Measurements from ENCODE around the gene ZNF175. TPM values are rescaled to one million over a fixed set of nuclear protein-coding genes. Genes with fewer than 3 reads are reported as not detected.

Gene ZNF175
- total and polyA plus RNA-seq, 10 of the 15 experiments (the other 5 are each of a cell fraction or from before 2014, with no cell fraction given): 1.5 to 12.0 (median 4.1) TPM

- intact Hi-C loops (cut with micrococcal nuclease; ENCODE audit: unreplicated experiment) (no loop called here), in situ Hi-C loops (cut with MboI) (no loop called here)
- no peaks in the 10 kb centered on the region for H3K27me3 ChIP-seq (replicated peaks in 1 of 2; ENCODE audit: control insufficient read depth in 2 of 2, insufficient read depth in 2 of 2, low read length in 1 of 2)
- SMC1A ChIA-PET (ENCODE audit: uncharacterized antibody, unreplicated experiment): no interaction called here
- peaks cover 8% of the 10 kb centered on the region for H3K4me1 ChIP-seq (ENCODE audit: control insufficient read depth, insufficient read depth, low read length)
- H3K4me3 ChIP-seq: no peak overlapping the region
- no peak overlapping the region for H3K27ac ChIP-seq (ENCODE audit: control insufficient read depth, insufficient read depth)
- TF ChIP-seq TARDBP (IDR thresholded peaks at IDR 0.05; ENCODE audit: borderline replicate concordance) (no peak), SP1 (IDR thresholded peaks at IDR 0.05; ENCODE audit: low read depth, low read length) (no peak), WRNIP1 (IDR thresholded peaks at IDR 0.05; ENCODE audit: borderline replicate concordance, low read depth, low read length) (no peak), RCOR1 (conservative IDR thresholded peaks at IDR 0.05; ENCODE audit: low read depth, low read length) (no peak), MYB (IDR thresholded peaks at IDR 0.05; ENCODE audit: borderline replicate concordance, low read depth, low read length) (no peak), BACH1 (IDR thresholded peaks at IDR 0.05; ENCODE audit: borderline replicate concordance) (no peak)
- TF ChIP-seq, protein P1, sequence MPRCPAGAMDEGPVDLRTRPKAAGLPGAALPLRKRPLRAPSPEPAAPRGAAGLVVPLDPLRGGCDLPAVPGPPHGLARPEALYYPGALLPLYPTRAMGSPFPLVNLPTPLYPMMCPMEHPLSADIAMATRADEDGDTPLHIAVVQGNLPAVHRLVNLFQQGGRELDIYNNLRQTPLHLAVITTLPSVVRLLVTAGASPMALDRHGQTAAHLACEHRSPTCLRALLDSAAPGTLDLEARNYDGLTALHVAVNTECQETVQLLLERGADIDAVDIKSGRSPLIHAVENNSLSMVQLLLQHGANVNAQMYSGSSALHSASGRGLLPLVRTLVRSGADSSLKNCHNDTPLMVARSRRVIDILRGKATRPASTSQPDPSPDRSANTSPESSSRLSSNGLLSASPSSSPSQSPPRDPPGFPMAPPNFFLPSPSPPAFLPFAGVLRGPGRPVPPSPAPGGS (IDR thresholded peaks at IDR 0.05; ENCODE audit: borderline replicate concordance, insufficient read depth, low read depth, low read length, poor library complexity, severe bottlenecking): no peak
- POLR2A ChIA-PET: no interaction called here
- FAIRE-seq: no peak
- BruUV-seq (replicated peaks): no TSS peak
- RAD21 ChIA-PET (ENCODE audit: unreplicated experiment): no interaction called here
- H4K20me1 ChIP-seq (ENCODE audit: control insufficient read depth, insufficient read depth): no peaks in the 10 kb centered on the region
- WGBS (ENCODE audit: insufficient coverage, insufficient replicate concordance, low lambda C conversion rate, missing lambda C conversion rate): 25% methylated on average over 1 of the region's 1 CpG
- ATAC-seq: no peak
- H3K9ac ChIP-seq (ENCODE audit: control insufficient read depth, insufficient read depth, low read length): no peak overlapping the region
- no peaks in the 10 kb centered on the region for H3K79me2 ChIP-seq (ENCODE audit: control insufficient read depth, insufficient read depth, low read length)
- H3K4me2 ChIP-seq (ENCODE audit: control insufficient read depth, insufficient read depth): no peak overlapping the region
- no peak overlapping the region for H2AFZ ChIP-seq (ENCODE audit: control insufficient read depth, low read depth, low read length)
- H3K9me3 ChIP-seq (replicated peaks; ENCODE audit: control insufficient read depth, insufficient read depth, low read length): peaks cover 6% of the 10 kb centered on the region
- DNase-seq (ENCODE audit: low read depth, low spot score): no peak
- no peaks in the 10 kb centered on the region; a peak in 1 of 4 replicates for H3K36me3 ChIP-seq (ENCODE audit: control insufficient read depth in 2 of 2, insufficient read depth in 2 of 2, low read length in 1 of 2)
- CTCF ChIA-PET: no interaction called here
Observed at GRCh38 chr19:51592521-51592920, 21.4 kb downstream of the ZNF175 start.
